DMS153 treated with DMSO at 0.1 percent for 48 hours (cell line): ENCODE data around the gene RTP5.
"Not testable (repeated sequence)": the region's sequence is repeated elsewhere in the genome, so short reads cannot be mapped to it uniquely, and the experiment has no call there.

Source experiments
- DNase-seq: peaks from one replicate; lab custom pipeline; 2025; ENCODE audit not compliant: unreplicated experiment; lab: John Stamatoyannopoulos, UW

Gene RTP5

GRCh38 chr2:241869087-241869961 is at the start of gene RTP5:
Gene RTP5, plus strand, starts transcription at chr2:241869729. Its CDS starts 28 bp downstream, at chr2:241869757.
- no peak for DNase-seq

GRCh38 chr2:241819947-241820624 is 49.4 kb upstream of the RTP5 start:
- DNase-seq, result not testable (repeated sequence)

GRCh38 chr2:241820625-241821384 is 48.7 kb upstream of the RTP5 start:
- no peak for DNase-seq

GRCh38 chr2:241821460-241822263 is 47.9 kb upstream of the RTP5 start:
- DNase-seq, result no peak

GRCh38 chr2:241822264-241822623 is 47.3 kb upstream of the RTP5 start:
- DNase-seq, result no peak

- not testable (repeated sequence) for DNase-seq
Observed at GRCh38 chr2:241823531-241824437, 45.7 kb upstream of the RTP5 start.

GRCh38 chr2:241827394-241827793 is 42.1 kb upstream of the RTP5 start:
- DNase-seq, result no peak

GRCh38 chr2:241833101-241833663 is 36.3 kb upstream of the RTP5 start:
- DNase-seq, result no peak

GRCh38 chr2:241833756-241834526 is 35.6 kb upstream of the RTP5 start:
- not testable (repeated sequence) for DNase-seq

GRCh38 chr2:241834527-241835210 is 34.9 kb upstream of the RTP5 start:
- DNase-seq, result no peak

GRCh38 chr2:241835611-241836010 is 33.9 kb upstream of the RTP5 start:
- DNase-seq, result no peak

GRCh38 chr2:241836292-241836691 is 33.2 kb upstream of the RTP5 start:
- no peak for DNase-seq

- DNase-seq, result no peak
Observed at GRCh38 chr2:241837197-241837965, 32.1 kb upstream of the RTP5 start.

GRCh38 chr2:241841181-241842066 is 28.1 kb upstream of the RTP5 start:
- DNase-seq, result no peak

GRCh38 chr2:241842067-241842415 is 27.5 kb upstream of the RTP5 start:
- no peak for DNase-seq

GRCh38 chr2:241842620-241843211 is 26.8 kb upstream of the RTP5 start:
- DNase-seq, result no peak
